Peyer's patch (tissue), 4 donors: ENCODE results near the gene LYSMD4. TPM values are rescaled to one million over a fixed set of nuclear protein-coding genes. Genes with fewer than 3 reads are reported as not detected.

Experiments used
- DNase-seq, 3 donors: peaks; one replicate each; pipeline ENCODE4 v3.0.0-alpha.2; 2017 to 2019
- H3K27ac ChIP-seq, 4 donors: fragments of 200-600 bp; sonication (generic); one replicate each; pipeline ENCODE4 v1.5.1; 2016 to 2019
- H3K27me3 ChIP-seq, 2 donors: fragments of 200-600 bp; sonication (generic); one replicate each; pipeline ENCODE4 v1.5.1; 2019
- H3K36me3 ChIP-seq, 3 donors: fragments of 200-600 bp; sonication (generic); one replicate each; pipeline ENCODE4 v1.5.1; 2016 to 2019
- H3K4me1 ChIP-seq, 4 donors: fragments of 200-600 bp; sonication (generic); one replicate each; pipeline ENCODE4 v1.5.1; 2016 to 2019
- H3K4me3 ChIP-seq, 4 donors: fragments of 200-600 bp; sonication (generic); 1 replicate in 3 of 4; 2 replicates in 1 of 4; pipeline ENCODE4 v1.5.1; 2016 to 2019; ENCODE audit warnings: mild to moderate bottlenecking in 1 of 4
- H3K9me3 ChIP-seq, 4 donors: fragments of 200-600 bp; sonication (generic); one replicate each; pipeline ENCODE4 v1.5.1; 2016 to 2019; ENCODE audit warnings: mild to moderate bottlenecking in 1 of 4
- POLR2A ChIP-seq, 2 donors: fragments of 450-650 bp; IDR thresholded peaks; one replicate each; pipeline ENCODE4 v1.5.1; 2017; ENCODE audit warnings: antibody characterized with exemption in 2 of 2, mild to moderate bottlenecking in 2 of 2, moderate library complexity in 2 of 2
- small RNA-seq, 2 donors: library from RNA; depleted of rRNA; stranded (forward); fragments of <200 nt; gene quantifications; one replicate each; pipeline ENCODE3, GENCODE V24; 2016
- total RNA-seq, 4 donors: library from RNA; depleted of rRNA; stranded (reverse); fragments of >200 nt; gene quantifications; one replicate each; pipeline ENCODE4 v1.1.0, GENCODE V29; 2016
- TF ChIP-seq, protein P1 (sequence below), 6 experiments: fragments of 450-650 bp in 4 of 6; fragments of 200-600 bp in 2 of 6; sonication (generic) in 1 of 6; IDR thresholded peaks; one replicate each; pipeline ENCODE4 v1.5.1; 2017 to 2019; ENCODE audit warnings: antibody characterized with exemption in 6 of 6, mild to moderate bottlenecking in 3 of 6, moderate library complexity in 1 of 6

The LYSMD4 gene
- total RNA-seq, 4 donors from 2014 or later = 8.3 to 39.9 (median 18.6) TPM

DNA sequence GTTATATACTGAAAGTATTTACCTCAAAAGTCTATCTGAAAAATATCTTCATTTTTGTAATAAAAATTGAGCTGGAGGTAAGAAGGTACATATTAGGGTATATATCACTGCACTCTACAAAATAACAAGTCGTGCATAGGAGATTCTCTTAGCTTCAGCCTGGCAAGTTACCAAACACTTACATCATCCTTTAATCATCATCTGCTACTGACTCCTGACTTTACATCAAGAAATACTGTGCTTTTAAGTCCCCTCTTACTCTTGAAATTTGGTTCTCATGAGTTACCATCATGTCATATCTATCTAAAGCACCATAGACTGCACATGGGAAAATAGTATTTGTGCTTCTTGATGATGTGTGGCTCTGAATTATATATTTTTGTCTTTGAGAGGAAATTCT, 50.8 kb downstream of the LYSMD4 start:
- Histone ChIP-seq H3K36me3 (peaks cover 0 to 23% (median 0%) of the 10 kb centered on the region in 3 donors), H3K4me3 (no peak overlapping the region), H3K27me3 (no peaks in the 10 kb centered on the region), H3K27ac (no peak overlapping the region), H3K4me1 (no peaks in the 10 kb centered on the region), H3K9me3 (no peaks in the 10 kb centered on the region)
- no peak for DNase-seq
- TF ChIP-seq, protein P1, sequence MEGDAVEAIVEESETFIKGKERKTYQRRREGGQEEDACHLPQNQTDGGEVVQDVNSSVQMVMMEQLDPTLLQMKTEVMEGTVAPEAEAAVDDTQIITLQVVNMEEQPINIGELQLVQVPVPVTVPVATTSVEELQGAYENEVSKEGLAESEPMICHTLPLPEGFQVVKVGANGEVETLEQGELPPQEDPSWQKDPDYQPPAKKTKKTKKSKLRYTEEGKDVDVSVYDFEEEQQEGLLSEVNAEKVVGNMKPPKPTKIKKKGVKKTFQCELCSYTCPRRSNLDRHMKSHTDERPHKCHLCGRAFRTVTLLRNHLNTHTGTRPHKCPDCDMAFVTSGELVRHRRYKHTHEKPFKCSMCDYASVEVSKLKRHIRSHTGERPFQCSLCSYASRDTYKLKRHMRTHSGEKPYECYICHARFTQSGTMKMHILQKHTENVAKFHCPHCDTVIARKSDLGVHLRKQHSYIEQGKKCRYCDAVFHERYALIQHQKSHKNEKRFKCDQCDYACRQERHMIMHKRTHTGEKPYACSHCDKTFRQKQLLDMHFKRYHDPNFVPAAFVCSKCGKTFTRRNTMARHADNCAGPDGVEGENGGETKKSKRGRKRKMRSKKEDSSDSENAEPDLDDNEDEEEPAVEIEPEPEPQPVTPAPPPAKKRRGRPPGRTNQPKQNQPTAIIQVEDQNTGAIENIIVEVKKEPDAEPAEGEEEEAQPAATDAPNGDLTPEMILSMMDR (IDR thresholded peaks at IDR 0.05) = no peak
- TF ChIP-seq POLR2A (IDR thresholded peaks at IDR 0.05) = no peak

DNA sequence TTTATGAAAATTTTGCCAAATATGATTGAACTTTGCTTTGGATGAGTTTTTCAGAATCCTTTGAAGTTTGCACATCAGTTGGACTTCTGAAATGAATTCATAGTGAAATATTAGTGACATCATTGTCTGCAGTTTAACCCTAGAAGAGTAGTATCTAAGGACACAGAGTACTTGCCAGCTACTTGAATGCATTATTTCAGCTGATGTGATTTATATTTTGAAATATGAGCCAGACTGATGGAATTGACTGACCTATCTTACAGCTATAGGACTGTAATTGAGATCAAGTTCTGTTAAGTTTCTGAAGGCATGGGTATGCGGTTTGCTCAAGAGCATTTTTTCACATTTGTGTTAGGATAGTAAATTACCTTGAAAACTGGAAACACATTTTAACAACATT, 51.2 kb downstream of the LYSMD4 start:
- peaks cover 0 to 22% (median 0%) of the 10 kb centered on the region in 3 donors for H3K36me3 ChIP-seq
- no peak for TF ChIP-seq POLR2A (IDR thresholded peaks at IDR 0.05)
- TF ChIP-seq, protein P1 (IDR thresholded peaks at IDR 0.05) = no peak
- no peaks in the 10 kb centered on the region for H3K4me1 ChIP-seq
- H3K9me3 ChIP-seq = no peaks in the 10 kb centered on the region
- H3K4me3 ChIP-seq = no peak overlapping the region
- H3K27ac ChIP-seq = no peak overlapping the region
- H3K27me3 ChIP-seq = no peaks in the 10 kb centered on the region
- no peak for DNase-seq

DNA sequence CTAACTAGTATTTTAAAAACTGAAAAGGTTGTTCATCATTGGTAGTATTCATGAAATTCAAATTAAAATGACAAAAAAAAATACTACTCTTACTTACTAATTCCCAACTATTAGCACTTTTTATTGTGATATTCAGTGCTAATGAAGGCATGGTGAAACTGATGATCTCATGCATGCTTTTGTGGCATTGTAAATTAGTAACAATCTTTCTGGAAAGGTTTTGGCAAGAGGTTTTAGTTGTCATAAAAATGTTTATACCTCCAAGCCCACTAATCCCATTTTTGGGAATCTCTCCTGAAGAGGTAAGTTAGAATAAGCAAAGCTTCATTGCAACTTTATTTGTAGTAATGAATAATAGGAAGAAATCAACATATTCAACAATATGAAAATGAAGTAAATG, 53.0 kb downstream of the LYSMD4 start:
- no peak for TF ChIP-seq POLR2A (IDR thresholded peaks at IDR 0.05)
- TF ChIP-seq, protein P1 (IDR thresholded peaks at IDR 0.05) = no peak
- peaks cover 0 to 37% (median 0%) of the 10 kb centered on the region in 3 donors for H3K36me3 ChIP-seq
- H3K9me3 ChIP-seq = no peaks in the 10 kb centered on the region
- no peak for DNase-seq
- H3K4me3 ChIP-seq = no peak overlapping the region
- no peak overlapping the region for H3K27ac ChIP-seq
- no peaks in the 10 kb centered on the region for H3K4me1 ChIP-seq
- H3K27me3 ChIP-seq = no peaks in the 10 kb centered on the region

DNA sequence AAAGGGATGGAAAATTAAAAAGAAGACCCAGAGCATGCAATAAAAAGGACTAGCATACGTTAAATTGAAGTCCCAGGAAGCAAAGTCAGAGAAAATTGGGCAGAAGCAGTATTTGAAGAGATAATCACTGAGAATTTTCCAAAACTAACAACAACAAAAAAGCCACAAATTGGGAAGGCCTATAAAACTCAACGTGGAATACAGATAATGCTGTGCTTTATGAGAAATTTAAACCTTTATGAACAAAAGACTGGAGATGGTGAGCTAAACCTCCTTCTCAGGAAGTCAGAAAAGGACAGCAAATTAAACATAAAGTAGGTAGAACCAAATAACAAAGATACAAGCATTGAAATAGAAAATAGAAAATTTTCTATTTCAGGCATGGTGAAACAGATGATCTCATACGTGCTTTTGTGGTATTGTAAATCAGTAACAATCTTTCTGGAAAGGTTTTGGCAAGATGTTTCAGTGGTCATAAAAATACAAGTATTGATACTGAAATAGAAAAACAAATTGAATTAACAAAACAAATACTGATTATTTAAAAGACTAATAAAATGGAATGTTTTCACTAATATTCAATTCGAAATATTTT, 55.6 kb downstream of the LYSMD4 start:
- Histone ChIP-seq H3K27ac (no peak overlapping the region), H3K27me3 (no peaks in the 10 kb centered on the region), H3K36me3 (peaks cover 0 to 48% (median 0%) of the 10 kb centered on the region in 3 donors), H3K9me3 (no peaks in the 10 kb centered on the region), H3K4me1 (no peaks in the 10 kb centered on the region), H3K4me3 (no peak overlapping the region)
- no peak for TF ChIP-seq POLR2A (IDR thresholded peaks at IDR 0.05)
- TF ChIP-seq, protein P1 (IDR thresholded peaks at IDR 0.05) = no peak
- no peak for DNase-seq

Small RNA genes lying within 50 kb of the gene (small RNA-seq; reads per million reads assigned to genes)
- gene RF00019 = 0 reads per million in 2 donors

Other genes starting within 250 kb of the LYSMD4 start
- 10 to 100 TPM; 34.1 to 94.1 (median 41.4) TPM for gene MEF2A, start 167.5 kb downstream of the LYSMD4 start, total RNA-seq